ENCODE measurements around the gene NGB.

DNA sequence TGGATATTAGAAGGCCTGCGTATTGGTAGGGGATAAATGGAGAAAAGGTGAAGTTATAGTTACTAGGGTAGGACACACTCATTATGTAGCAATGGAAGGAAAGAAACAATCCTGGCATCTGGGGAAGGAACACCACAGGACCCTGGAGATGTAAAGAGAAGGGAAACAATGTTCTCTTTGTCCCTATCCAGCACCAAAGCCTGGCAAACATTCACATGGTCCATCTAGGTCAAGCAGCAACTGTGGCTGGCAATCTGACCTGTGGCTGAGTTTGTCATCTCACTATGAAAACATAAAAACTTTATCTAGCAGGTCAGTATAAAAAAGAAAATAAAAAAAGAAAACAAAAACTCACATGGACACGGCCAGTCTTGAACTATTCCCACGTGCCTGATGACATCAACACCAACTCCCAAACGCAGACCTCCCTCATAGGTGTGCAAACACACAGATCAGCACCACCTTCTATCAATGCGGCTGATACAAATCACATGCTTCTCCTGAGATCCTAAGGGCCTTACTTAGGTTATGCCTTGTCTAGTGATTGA lies 47.1 kb upstream of the NGB start:
- no peak for TF ChIP-seq CREB1 (IDR thresholded peaks at IDR 0.05)
- no peak for TF ChIP-seq CREB1 (CRISPR knock-in tag; IDR thresholded peaks at IDR 0.05)
- no peak for TF ChIP-seq ZZZ3 (IDR thresholded peaks at IDR 0.05)
- TF ChIP-seq, protein P1, sequence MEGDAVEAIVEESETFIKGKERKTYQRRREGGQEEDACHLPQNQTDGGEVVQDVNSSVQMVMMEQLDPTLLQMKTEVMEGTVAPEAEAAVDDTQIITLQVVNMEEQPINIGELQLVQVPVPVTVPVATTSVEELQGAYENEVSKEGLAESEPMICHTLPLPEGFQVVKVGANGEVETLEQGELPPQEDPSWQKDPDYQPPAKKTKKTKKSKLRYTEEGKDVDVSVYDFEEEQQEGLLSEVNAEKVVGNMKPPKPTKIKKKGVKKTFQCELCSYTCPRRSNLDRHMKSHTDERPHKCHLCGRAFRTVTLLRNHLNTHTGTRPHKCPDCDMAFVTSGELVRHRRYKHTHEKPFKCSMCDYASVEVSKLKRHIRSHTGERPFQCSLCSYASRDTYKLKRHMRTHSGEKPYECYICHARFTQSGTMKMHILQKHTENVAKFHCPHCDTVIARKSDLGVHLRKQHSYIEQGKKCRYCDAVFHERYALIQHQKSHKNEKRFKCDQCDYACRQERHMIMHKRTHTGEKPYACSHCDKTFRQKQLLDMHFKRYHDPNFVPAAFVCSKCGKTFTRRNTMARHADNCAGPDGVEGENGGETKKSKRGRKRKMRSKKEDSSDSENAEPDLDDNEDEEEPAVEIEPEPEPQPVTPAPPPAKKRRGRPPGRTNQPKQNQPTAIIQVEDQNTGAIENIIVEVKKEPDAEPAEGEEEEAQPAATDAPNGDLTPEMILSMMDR (IDR thresholded peaks at IDR 0.05 in 2 of 3, conservative IDR thresholded peaks at IDR 0.05 in 1 of 3; ENCODE audit: insufficient read depth in 2 of 3, low read depth in 1 of 3, low read length in 3 of 3), result no peak
- TF ChIP-seq NCOA4 (IDR thresholded peaks at IDR 0.05; ENCODE audit: partially characterized antibody), result no peak
- TF ChIP-seq, protein P2, sequence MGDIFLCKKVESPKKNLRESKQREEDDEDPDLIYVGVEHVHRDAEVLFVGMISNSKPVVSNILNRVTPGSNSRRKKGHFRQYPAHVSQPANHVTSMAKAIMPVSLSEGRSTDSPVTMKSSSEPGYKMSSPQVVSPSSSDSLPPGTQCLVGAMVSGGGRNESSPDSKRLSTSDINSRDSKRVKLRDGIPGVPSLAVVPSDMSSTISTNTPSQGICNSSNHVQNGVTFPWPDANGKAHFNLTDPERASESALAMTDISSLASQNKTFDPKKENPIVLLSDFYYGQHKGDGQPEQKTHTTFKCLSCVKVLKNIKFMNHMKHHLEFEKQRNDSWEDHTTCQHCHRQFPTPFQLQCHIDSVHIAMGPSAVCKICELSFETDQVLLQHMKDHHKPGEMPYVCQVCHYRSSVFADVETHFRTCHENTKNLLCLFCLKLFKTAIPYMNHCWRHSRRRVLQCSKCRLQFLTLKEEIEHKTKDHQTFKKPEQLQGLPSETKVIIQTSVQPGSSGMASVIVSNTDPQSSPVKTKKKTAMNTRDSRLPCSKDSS (IDR thresholded peaks at IDR 0.05; ENCODE audit: low read depth, partially characterized antibody), result no peak
- no peak for TF ChIP-seq POLR2A (conservative IDR thresholded peaks at IDR 0.05)
- TF ChIP-seq, protein P3, sequence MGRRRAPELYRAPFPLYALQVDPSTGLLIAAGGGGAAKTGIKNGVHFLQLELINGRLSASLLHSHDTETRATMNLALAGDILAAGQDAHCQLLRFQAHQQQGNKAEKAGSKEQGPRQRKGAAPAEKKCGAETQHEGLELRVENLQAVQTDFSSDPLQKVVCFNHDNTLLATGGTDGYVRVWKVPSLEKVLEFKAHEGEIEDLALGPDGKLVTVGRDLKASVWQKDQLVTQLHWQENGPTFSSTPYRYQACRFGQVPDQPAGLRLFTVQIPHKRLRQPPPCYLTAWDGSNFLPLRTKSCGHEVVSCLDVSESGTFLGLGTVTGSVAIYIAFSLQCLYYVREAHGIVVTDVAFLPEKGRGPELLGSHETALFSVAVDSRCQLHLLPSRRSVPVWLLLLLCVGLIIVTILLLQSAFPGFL (CRISPR knock-in tag; IDR thresholded peaks at IDR 0.05), result no peak
- no peak for TF ChIP-seq ZFX (CRISPR knock-in tag; IDR thresholded peaks at IDR 0.05)
- no peak for TF ChIP-seq USF1 (CRISPR knock-in tag; IDR thresholded peaks at IDR 0.05)
- TF ChIP-seq POU5F1 (IDR thresholded peaks at IDR 0.05; ENCODE audit: borderline replicate concordance, low read depth, low read length, partially characterized antibody), result no peak
- no peak for TF ChIP-seq EZH2 (IDR thresholded peaks at IDR 0.05; ENCODE audit: borderline replicate concordance, low read depth, low read length)
- TF ChIP-seq CHD2 (IDR thresholded peaks at IDR 0.05; ENCODE audit: low read depth, low read length), result no peak
- no peak for TF ChIP-seq MAX (CRISPR knock-in tag; IDR thresholded peaks at IDR 0.05)
